HepG2 (cell line): ENCODE measurements around the gene BPIFB2. TPM values are rescaled to one million over a fixed set of nuclear protein-coding genes. Genes with fewer than 3 reads are reported as not detected.

Experiments used
- ERF ChIP-seq: IDR thresholded peaks from 2 replicates; pipeline ENCODE4 v1.6.1; 2018; ENCODE audit warnings: missing biosample characterization, missing genetic modification reagents
- ETV5 ChIP-seq: IDR thresholded peaks from 2 replicates; pipeline ENCODE4 v1.6.1; 2018; ENCODE audit warnings: missing biosample characterization, missing genetic modification reagents, inconsistent platforms, borderline replicate concordance
- FOXM1 ChIP-seq: sonication (generic); formaldehyde crosslinking; IDR thresholded peaks from 2 replicates; pipeline ENCODE4 v1.5.0; 2020; ENCODE audit warnings: missing genetic modification reagents
- GATAD2A ChIP-seq: IDR thresholded peaks from 2 replicates; pipeline ENCODE4 v1.6.1; 2016
- MED8 ChIP-seq: sonication (generic); formaldehyde crosslinking; IDR thresholded peaks from 2 replicates; pipeline ENCODE4 v1.8.1; 2023; ENCODE audit warnings: mild to moderate bottlenecking, missing genetic modification reagents; ENCODE audit not compliant: insufficient replicate concordance
- NR2C2 ChIP-seq: sonication (generic); formaldehyde crosslinking; IDR thresholded peaks from 2 replicates; pipeline ENCODE4 v1.4.0; 2020; ENCODE audit warnings: missing genetic modification reagents, mild to moderate bottlenecking, moderate library complexity, borderline replicate concordance
- PAF1 ChIP-seq: IDR thresholded peaks from 2 replicates; pipeline ENCODE4 v1.6.1; 2016; ENCODE audit warnings: missing genetic modification reagents, missing compliant biosample characterization
- SNAPC2 ChIP-seq: sonication (generic); formaldehyde crosslinking; IDR thresholded peaks from 2 replicates; pipeline ENCODE4 v1.8.1; 2022; ENCODE audit warnings: mild to moderate bottlenecking, missing genetic modification reagents
- SP140L ChIP-seq: sonication (generic); formaldehyde crosslinking; IDR thresholded peaks from 2 replicates; pipeline ENCODE4 v1.4.0; 2020; ENCODE audit warnings: missing genetic modification reagents, borderline replicate concordance
- YEATS2 ChIP-seq: sonication (generic); formaldehyde crosslinking; IDR thresholded peaks from 2 replicates; pipeline ENCODE4 v1.4.0; 2020; ENCODE audit warnings: missing genetic modification reagents, borderline replicate concordance
- ZFP37 ChIP-seq: sonication (generic); formaldehyde crosslinking; IDR thresholded peaks from 2 replicates; pipeline ENCODE4 v1.4.0; 2020; ENCODE audit warnings: missing genetic modification reagents, borderline replicate concordance
- ZNF260 ChIP-seq: sonication (generic); formaldehyde crosslinking; IDR thresholded peaks from 2 replicates; pipeline ENCODE4 v1.4.0; 2020; ENCODE audit warnings: missing genetic modification reagents, low read depth, mild to moderate bottlenecking, borderline replicate concordance
- ZNF331 ChIP-seq: sonication (generic); formaldehyde crosslinking; IDR thresholded peaks from 2 replicates; pipeline ENCODE4 v1.4.0; 2020; ENCODE audit warnings: missing genetic modification reagents
- ZNF562 ChIP-seq: sonication (generic); formaldehyde crosslinking; IDR thresholded peaks from 2 replicates; pipeline ENCODE4 v1.8.0; 2022; ENCODE audit warnings: missing genetic modification reagents, borderline replicate concordance
- polyA plus RNA-seq, 8 experiments: library from polyadenylated mRNA; depleted of rRNA in 3 of 8; stranded (reverse) in 7 of 8; unstranded in 1 of 8; fragments of >200 nt; fragmentation: Illumina TruSeq in 4 of 8; extraction: Trizol in 4 of 8; gene quantifications; 2 replicates each; pipeline versions ENCODE4 v1.2.1 to v1.2.3, GENCODE V29; 2011 to 2016; ENCODE audit warnings: low read depth in 4 of 8, missing spikeins in 1 of 8, mixed read lengths in 1 of 8; ENCODE audit not compliant: insufficient read depth in 1 of 8
- total RNA-seq, 5 experiments: library from RNA; depleted of rRNA; stranded (reverse); fragments of >200 nt; fragmentation: Illumina TruSeq; extraction: Trizol; gene quantifications; 2 replicates each; pipeline ENCODE4 v1.2.3, GENCODE V29; 2016; ENCODE audit warnings: low read depth in 1 of 5
- TF ChIP-seq, protein P1 (sequence below): sonication (generic); formaldehyde crosslinking; IDR thresholded peaks from 2 replicates; pipeline ENCODE4 v1.5.1; 2020; ENCODE audit warnings: missing genetic modification reagents, mild to moderate bottlenecking, borderline replicate concordance
- TF ChIP-seq, protein P2 (sequence below): sonication (generic); formaldehyde crosslinking; IDR thresholded peaks from 2 replicates; pipeline ENCODE4 v1.9.0; 2021; ENCODE audit warnings: missing genetic modification reagents, borderline replicate concordance
- TF ChIP-seq, protein P3 (sequence below): IDR thresholded peaks from 2 replicates; pipeline ENCODE4 v1.4.0; 2020; ENCODE audit warnings: mild to moderate bottlenecking, missing genetic modification reagents

The BPIFB2 gene
- total and polyA plus RNA-seq, 2 of the 13 experiments (the other 11 are each of a cell fraction or from before 2014, with no cell fraction given), result 54.5 to 902 TPM

DNA sequence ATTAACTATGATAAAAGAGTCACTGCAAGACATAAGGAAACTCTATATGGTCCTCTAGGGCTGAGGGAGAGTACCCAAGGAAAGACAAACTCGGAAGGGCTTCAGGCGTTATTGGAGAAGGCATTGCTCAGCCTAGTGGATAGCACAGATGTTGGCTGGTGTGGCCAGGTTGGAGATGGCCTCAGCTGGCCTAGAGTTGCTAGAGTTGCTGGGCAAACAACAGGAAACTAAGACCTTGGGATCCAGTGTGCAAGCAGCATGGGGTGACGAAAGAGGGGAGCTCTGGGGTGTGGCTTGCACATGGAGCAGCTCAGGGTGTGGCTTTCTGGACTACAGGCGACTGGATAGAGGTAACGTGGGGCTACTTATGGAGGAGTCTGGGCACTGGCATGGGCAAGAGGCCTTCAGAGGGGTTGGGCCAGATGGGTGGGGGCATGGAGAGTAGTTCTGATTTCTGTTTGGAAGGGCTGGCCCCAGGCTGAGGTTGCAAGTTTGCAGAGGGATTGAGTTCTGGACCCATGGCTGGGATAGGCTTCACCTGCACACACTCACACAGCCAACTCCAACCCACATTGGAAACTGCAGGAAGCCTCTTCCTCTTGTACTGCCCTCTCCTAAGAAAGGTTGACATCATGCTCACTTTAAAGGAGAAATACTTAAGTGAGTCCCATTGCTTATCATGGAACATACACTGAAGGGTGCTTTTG is 18.7 kb downstream of the BPIFB2 start (continued):
- TF ChIP-seq ZNF260 (CRISPR knock-in tag) (no peak), GATAD2A (CRISPR knock-in tag) (no peak), SP140L (CRISPR knock-in tag) (no peak), NR2C2 (CRISPR knock-in tag) (no peak), FOXM1 (CRISPR knock-in tag) (no peak), PAF1 (CRISPR knock-in tag) (peak; percentile 95), ETV5 (CRISPR knock-in tag) (0 out of 2 replicates have a peak, but pooled peaks have one; percentile 31), ZNF562 (CRISPR knock-in tag) (0 out of 2 replicates have a peak, but pooled peaks have one; percentile 17), MED8 (CRISPR knock-in tag) (no peak), YEATS2 (CRISPR knock-in tag) (0 out of 2 replicates have a peak, but pooled peaks have one; percentile 18), ZNF331 (CRISPR knock-in tag) (no peak), SNAPC2 (peak; percentile 18; the same call in 1 of the 2 replicates), ERF (CRISPR knock-in tag) (peak; percentile 37), ZFP37 (CRISPR knock-in tag) (no peak)
- TF ChIP-seq, protein P1, sequence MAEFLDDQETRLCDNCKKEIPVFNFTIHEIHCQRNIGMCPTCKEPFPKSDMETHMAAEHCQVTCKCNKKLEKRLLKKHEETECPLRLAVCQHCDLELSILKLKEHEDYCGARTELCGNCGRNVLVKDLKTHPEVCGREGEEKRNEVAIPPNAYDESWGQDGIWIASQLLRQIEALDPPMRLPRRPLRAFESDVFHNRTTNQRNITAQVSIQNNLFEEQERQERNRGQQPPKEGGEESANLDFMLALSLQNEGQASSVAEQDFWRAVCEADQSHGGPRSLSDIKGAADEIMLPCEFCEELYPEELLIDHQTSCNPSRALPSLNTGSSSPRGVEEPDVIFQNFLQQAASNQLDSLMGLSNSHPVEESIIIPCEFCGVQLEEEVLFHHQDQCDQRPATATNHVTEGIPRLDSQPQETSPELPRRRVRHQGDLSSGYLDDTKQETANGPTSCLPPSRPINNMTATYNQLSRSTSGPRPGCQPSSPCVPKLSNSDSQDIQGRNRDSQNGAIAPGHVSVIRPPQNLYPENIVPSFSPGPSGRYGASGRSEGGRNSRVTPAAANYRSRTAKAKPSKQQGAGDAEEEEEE (CRISPR knock-in tag), result 0 out of 2 replicates have a peak, but pooled peaks have one; percentile 48
- TF ChIP-seq, protein P2, sequence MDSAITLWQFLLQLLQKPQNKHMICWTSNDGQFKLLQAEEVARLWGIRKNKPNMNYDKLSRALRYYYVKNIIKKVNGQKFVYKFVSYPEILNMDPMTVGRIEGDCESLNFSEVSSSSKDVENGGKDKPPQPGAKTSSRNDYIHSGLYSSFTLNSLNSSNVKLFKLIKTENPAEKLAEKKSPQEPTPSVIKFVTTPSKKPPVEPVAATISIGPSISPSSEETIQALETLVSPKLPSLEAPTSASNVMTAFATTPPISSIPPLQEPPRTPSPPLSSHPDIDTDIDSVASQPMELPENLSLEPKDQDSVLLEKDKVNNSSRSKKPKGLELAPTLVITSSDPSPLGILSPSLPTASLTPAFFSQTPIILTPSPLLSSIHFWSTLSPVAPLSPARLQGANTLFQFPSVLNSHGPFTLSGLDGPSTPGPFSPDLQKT (CRISPR knock-in tag), result no peak
- TF ChIP-seq, protein P3, sequence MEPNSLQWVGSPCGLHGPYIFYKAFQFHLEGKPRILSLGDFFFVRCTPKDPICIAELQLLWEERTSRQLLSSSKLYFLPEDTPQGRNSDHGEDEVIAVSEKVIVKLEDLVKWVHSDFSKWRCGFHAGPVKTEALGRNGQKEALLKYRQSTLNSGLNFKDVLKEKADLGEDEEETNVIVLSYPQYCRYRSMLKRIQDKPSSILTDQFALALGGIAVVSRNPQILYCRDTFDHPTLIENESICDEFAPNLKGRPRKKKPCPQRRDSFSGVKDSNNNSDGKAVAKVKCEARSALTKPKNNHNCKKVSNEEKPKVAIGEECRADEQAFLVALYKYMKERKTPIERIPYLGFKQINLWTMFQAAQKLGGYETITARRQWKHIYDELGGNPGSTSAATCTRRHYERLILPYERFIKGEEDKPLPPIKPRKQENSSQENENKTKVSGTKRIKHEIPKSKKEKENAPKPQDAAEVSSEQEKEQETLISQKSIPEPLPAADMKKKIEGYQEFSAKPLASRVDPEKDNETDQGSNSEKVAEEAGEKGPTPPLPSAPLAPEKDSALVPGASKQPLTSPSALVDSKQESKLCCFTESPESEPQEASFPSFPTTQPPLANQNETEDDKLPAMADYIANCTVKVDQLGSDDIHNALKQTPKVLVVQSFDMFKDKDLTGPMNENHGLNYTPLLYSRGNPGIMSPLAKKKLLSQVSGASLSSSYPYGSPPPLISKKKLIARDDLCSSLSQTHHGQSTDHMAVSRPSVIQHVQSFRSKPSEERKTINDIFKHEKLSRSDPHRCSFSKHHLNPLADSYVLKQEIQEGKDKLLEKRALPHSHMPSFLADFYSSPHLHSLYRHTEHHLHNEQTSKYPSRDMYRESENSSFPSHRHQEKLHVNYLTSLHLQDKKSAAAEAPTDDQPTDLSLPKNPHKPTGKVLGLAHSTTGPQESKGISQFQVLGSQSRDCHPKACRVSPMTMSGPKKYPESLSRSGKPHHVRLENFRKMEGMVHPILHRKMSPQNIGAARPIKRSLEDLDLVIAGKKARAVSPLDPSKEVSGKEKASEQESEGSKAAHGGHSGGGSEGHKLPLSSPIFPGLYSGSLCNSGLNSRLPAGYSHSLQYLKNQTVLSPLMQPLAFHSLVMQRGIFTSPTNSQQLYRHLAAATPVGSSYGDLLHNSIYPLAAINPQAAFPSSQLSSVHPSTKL (CRISPR knock-in tag), result 0 out of 2 replicates have a peak, but pooled peaks have one; percentile 51
